HG02970 (cell line): ENCODE measurements around the gene ANKRD36.
"Not testable (repeated sequence)": the region's sequence is repeated elsewhere in the genome, so short reads cannot be mapped to it uniquely, and the experiment has no call there.

Experiments used
- ATAC-seq: cut with Tn5 transposase; IDR thresholded peaks from one replicate; pipeline ENCODE4 v1.9.1; 2021; ENCODE audit warnings: mild to moderate bottlenecking, moderate library complexity, moderate number of reproducible peaks; ENCODE audit not compliant: unreplicated experiment, low FRiP score

Gene ANKRD36

DNA sequence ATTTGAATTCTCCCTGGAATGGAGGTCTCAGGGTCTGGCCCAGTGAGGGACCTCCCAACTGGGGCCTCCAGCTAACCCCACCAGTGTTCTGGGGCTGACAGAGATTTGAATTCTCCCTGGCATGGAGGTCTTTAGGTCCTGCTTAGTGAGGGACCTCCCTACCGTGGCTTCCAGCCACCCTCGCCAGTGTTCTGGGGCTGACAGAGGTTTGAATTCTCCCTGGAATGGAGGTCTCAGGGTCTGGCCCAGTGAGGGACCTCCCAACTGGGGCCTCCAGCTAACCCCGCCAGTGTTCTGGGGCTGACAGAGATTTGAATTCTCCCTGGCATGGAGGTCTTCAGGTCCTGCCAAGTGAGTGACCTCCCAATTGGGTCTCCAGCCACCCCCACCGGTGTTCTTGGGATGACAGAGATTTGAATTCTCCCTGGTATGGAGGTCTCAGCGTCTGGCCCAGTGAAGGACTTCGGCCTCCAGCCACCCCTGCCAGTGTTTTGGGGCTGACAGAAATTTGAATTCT, 155.2 kb downstream of the ANKRD36 start:
- ATAC-seq, result not testable (repeated sequence)

DNA sequence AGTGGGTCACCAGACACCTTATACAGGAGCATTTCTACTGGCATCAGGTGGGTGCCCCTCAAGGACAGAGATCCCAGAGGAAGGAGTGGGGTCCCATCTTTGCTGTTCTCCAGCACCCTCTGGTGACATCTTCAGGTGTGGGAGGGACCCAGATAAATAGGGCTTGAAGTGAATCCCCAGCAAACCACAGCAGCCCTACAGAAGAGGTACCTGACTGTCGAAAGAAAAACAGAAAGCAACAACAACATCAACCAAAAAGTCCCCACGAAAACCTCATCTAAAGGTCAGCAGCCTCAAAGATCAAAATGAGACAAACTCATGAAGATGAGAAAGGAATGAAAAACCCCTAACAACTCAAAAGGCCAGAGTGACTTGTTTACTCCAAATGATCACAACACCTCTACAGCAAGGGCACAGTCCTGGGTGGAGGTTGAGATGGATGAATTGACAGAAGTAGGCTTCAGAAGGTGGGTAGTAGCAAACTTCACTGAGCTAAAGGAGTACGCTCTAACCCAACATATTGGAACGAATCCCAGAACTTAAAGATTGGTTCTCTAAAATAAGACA, 163.4 kb downstream of the ANKRD36 start:
- ATAC-seq, result not testable (repeated sequence)

DNA sequence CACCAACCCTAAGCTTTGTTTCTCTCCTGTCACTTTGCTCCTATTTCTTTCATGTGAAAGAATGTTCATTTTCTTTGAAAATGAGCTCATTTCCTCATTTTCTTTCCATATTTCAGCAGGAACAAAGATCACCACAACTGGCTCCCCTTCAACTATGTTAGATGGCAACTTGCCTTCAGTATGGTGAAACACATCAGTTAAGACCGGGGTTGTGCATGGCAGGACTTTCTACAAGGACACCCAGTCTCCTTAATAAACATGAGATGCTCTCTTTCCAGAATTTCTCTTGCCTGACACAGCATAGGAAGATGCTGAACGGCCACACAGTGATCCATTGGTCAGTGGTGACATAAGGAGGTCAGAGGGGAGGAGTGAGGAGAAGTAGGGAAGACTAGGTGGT, 172.2 kb downstream of the ANKRD36 start:
- not testable (repeated sequence) for ATAC-seq

DNA sequence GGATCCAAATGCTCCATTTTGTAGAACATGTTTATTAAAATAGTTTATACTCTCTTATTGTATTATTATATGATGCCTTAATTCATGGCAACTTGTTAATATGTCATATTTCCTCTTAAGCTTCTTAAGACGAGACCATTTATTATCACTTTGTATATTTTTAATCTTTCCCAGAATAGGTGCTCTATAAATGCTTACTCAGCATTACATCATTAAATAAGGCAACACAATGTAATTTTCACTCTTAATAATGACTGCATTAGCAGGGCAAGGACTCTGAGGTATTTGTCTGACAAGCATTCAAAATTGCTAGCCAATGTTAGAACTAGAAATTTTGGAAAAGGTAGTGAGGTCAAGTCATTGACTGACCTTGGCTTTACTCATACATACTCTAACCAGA, 180.7 kb downstream of the ANKRD36 start:
- ATAC-seq, result not testable (repeated sequence)
